Vagina (tissue), 2 donors: ENCODE results near the gene HOXB4. TPM values are rescaled to one million over a fixed set of nuclear protein-coding genes. Genes with fewer than 3 reads are reported as not detected.
A peak's percentile ranks its signal among the peaks of the same experiment; 100 is the strongest.

Source experiments
- DNase-seq, 2 donors: peaks; one replicate each; pipeline ENCODE4 v3.0.0-alpha.2; 2017; ENCODE audit errors: extremely low spot score in 2 of 2
- H3K27ac ChIP-seq: fragments of 200-600 bp; sonication (generic); one replicate; pipeline ENCODE4 v1.5.1; 2019
- H3K27me3 ChIP-seq: fragments of 200-600 bp; sonication (generic); one replicate; pipeline ENCODE4 v1.5.1; 2019
- H3K36me3 ChIP-seq, 2 donors: fragments of 200-600 bp; sonication (generic); one replicate each; pipeline ENCODE4 v1.5.1; 2017 to 2019
- H3K4me1 ChIP-seq: fragments of 200-600 bp; sonication (generic); one replicate; pipeline ENCODE4 v1.5.1; 2019
- H3K4me3 ChIP-seq, 2 donors: fragments of 200-600 bp; sonication (generic); 1 replicate in 1 of 2; 2 replicates in 1 of 2; pipeline ENCODE4 v1.5.1; 2016 to 2019
- H3K9me3 ChIP-seq: fragments of 200-600 bp; sonication (generic); one replicate; pipeline ENCODE4 v1.5.1; 2019
- POLR2A ChIP-seq, 2 donors: fragments of 450-650 bp; IDR thresholded peaks; one replicate each; pipeline ENCODE4 v1.6.1; 2017; ENCODE audit warnings: antibody characterized with exemption in 2 of 2, mild to moderate bottlenecking in 2 of 2, moderate library complexity in 2 of 2
- POLR2AphosphoS5 ChIP-seq, 2 donors: sonication (generic); formaldehyde crosslinking; IDR thresholded peaks; one replicate each; pipeline ENCODE4 v1.9.0; 2017; ENCODE audit warnings: antibody characterized with exemption in 2 of 2, mild to moderate bottlenecking in 2 of 2, low read depth in 1 of 2; ENCODE audit not compliant: insufficient read depth in 1 of 2
- intact Hi-C: fragments of 100-400 bp; cut with DNase I; formaldehyde crosslinking; loops from one replicate; pipeline ENCODE4 v1.15.1; 2023
- total RNA-seq: library from RNA; depleted of rRNA; stranded (reverse); fragments of >200 nt; gene quantifications from one replicate; pipeline ENCODE4 v1.2.3, GENCODE V29; 2016
- TF ChIP-seq, protein P1 (sequence below), 3 experiments: fragments of 450-650 bp in 2 of 3; fragments of 200-600 bp in 1 of 3; sonication (generic) in 1 of 3; IDR thresholded peaks; one replicate each; pipeline ENCODE4 v1.5.1; 2017 to 2019; ENCODE audit warnings: antibody characterized with exemption in 3 of 3, mild to moderate bottlenecking in 2 of 3, moderate library complexity in 2 of 3

HOXB4 gene
- total RNA-seq, 1 donor from 2014 or later = 1.5 TPM

DNA sequence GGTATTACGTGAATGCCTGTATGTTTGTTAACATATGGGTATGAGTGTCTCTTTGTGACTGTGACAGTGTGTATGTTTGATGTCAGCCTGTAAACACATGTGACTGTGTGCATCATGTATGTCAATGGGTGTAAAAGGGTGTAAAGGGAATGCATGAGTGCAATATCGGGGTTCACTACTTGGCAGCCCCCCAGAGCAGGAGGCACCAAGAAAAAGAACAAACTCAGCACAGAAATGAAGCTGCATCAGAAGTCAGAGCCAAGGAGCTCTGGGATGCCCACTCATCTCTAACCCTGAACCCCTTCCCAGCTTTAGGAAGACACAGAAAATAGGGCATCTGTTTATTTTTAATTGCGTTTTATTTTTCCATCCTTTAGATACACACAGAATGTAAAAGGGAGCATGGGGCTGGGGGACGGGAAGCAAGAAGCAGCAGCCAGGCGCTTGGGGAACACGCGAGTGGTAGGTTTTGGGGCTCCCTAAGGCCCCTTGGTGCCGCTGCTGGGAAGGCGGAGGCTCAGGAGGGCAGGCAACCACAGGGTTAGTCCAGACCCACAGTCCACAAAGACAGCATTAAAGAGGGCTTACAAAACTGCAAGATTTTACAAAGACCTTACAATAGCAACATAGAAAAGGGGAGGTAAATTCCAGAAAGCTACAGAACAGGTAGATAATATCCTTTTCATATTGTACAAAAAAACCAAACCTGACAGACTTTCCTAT is 28.9 kb upstream of the HOXB4 start:
- no peaks in the 10 kb centered on the region for H3K27me3 ChIP-seq
- TF ChIP-seq, protein P1, sequence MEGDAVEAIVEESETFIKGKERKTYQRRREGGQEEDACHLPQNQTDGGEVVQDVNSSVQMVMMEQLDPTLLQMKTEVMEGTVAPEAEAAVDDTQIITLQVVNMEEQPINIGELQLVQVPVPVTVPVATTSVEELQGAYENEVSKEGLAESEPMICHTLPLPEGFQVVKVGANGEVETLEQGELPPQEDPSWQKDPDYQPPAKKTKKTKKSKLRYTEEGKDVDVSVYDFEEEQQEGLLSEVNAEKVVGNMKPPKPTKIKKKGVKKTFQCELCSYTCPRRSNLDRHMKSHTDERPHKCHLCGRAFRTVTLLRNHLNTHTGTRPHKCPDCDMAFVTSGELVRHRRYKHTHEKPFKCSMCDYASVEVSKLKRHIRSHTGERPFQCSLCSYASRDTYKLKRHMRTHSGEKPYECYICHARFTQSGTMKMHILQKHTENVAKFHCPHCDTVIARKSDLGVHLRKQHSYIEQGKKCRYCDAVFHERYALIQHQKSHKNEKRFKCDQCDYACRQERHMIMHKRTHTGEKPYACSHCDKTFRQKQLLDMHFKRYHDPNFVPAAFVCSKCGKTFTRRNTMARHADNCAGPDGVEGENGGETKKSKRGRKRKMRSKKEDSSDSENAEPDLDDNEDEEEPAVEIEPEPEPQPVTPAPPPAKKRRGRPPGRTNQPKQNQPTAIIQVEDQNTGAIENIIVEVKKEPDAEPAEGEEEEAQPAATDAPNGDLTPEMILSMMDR (IDR thresholded peaks at IDR 0.05) = no peak
- TF ChIP-seq POLR2AphosphoS5 (IDR thresholded peaks at IDR 0.05; ENCODE audit: insufficient read depth in 1 of 2, low read depth in 1 of 2) (no peak), POLR2A (IDR thresholded peaks at IDR 0.05) (no peak)
- H3K4me1 ChIP-seq = peaks cover 27% of the 10 kb centered on the region
- no peaks in the 10 kb centered on the region for H3K9me3 ChIP-seq
- no peak for DNase-seq
- no peak overlapping the region for H3K27ac ChIP-seq
- intact Hi-C loops = no loop called here
- H3K4me3 ChIP-seq = no peak overlapping the region
- H3K36me3 ChIP-seq = no peaks in the 10 kb centered on the region

DNA sequence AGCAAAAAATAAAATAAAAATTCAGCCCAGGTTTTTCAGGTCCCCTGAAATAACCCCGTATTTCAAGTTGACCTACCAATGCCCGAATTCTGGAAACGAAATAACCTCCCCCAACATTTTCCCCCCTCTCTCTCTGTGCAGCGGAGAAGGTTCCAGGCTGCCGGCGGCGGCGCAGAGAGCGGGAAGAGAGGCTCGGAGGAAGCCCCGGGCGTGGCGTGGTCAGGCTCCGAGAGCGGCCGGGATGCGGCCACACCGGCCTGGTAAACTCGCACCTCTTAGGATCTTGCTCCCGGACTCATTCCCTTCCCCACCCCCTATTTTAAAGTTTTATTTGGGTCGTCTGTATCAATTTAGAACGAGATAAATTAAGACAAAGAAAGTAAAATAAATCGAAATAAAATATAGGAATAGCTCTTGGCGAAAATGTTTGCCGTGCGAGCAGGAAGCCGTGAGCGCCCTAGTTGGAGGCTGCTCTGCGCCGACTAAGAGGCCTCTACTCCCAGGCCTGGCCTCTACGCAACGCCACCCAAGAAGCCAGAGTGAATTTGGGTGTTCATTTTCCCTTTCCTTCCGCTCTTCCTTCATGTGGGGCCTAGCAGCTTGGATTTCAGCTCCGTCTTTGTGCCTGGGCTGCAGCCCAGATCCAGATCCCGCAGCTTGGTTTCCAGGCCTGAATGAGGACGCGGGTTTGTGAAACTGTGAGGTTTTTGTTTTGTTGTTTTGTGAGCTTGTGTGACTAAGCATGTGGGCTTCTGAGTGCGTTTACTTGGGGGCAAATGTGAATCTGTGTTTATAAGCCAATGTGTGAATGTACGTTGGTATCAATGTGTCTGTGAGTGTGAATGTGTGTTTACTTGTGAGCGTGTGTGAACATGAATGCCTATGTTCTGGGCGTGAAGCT is 28.1 kb upstream of the HOXB4 start:
- Histone ChIP-seq H3K27me3 (no peaks in the 10 kb centered on the region), H3K36me3 (no peaks in the 10 kb centered on the region), H3K4me1 (peaks cover 26% of the 10 kb centered on the region), H3K9me3 (no peaks in the 10 kb centered on the region), H3K4me3 (no peak overlapping the region), H3K27ac (no peak overlapping the region)
- TF ChIP-seq POLR2AphosphoS5 (IDR thresholded peaks at IDR 0.05; ENCODE audit: insufficient read depth in 1 of 2, low read depth in 1 of 2) = no peak
- no peak for TF ChIP-seq POLR2A (IDR thresholded peaks at IDR 0.05)
- TF ChIP-seq, protein P1 (IDR thresholded peaks at IDR 0.05) = no peak
- no peak for DNase-seq
- intact Hi-C loops = no loop called here

DNA sequence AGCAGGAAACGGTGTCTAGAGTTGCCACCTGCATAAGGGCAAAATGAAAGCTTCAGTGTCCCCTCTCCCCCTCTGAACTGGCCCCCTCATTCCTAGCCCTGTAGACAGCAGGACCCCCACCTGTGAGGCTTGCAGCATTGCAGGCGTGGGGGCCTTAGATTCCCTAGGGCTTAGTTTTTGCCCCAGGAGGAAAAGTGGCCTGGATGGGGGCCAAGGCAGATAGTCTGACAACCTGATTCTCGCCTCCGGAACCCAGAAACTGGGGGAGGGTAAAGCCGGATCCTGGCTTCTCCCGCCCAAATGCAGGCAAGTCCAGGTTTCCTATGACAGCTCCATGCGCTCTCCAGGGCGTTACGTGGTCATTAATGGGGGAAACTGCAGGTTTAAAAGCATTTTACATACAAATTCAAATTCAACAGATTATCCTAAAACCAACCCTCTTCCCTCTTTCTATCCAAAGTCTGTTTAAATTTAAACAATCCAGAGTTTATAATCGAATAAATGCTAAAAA is 27.3 kb upstream of the HOXB4 start:
- DNase-seq = no peak
- no peaks in the 10 kb centered on the region for H3K36me3 ChIP-seq
- no peak for TF ChIP-seq POLR2A (IDR thresholded peaks at IDR 0.05)
- TF ChIP-seq POLR2AphosphoS5 (IDR thresholded peaks at IDR 0.05; ENCODE audit: insufficient read depth in 1 of 2, low read depth in 1 of 2) = no peak
- TF ChIP-seq, protein P1 (IDR thresholded peaks at IDR 0.05) = no peak
- H3K4me1 ChIP-seq = peaks cover 18% of the 10 kb centered on the region
- intact Hi-C loops = no loop called here
- H3K9me3 ChIP-seq = no peaks in the 10 kb centered on the region
- H3K27ac ChIP-seq = no peak overlapping the region
- H3K4me3 ChIP-seq = peak overlapping the region in 1 of 2 donors; percentile 39
- H3K27me3 ChIP-seq = no peaks in the 10 kb centered on the region

DNA sequence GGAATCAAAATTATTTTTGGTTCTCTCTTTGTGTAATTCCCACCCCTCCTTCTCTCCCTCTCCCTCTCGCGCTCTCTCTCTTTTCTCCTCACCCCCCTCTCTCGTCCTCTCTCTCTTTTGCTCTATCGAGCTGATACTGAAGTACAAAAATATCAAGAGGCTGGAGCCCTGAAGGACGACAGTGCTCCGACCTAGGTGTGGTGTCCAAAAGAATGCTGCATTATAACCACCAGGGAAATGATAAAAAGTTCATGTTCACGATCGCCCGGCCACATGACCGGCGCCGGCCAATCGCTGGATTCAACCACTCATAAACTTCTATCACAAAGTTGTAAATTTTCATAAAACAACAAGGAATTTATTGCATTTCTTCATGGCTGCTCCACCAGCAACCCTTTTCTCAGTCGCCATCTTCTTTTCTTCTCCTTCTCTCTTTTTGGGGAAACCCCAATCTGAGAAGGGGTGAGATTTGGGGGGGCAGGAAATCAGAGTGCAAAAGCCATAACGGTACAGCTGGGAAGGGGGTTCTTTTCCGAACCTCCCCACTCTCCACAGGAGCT is 26.7 kb upstream of the HOXB4 start, which contains the start of gene HOXB6:
HOXB6 (minus strand) TSS at position 217 of the 560 bp plus-strand sequence. CDS start 6,836 bp downstream, outside the sequence.
- TF ChIP-seq POLR2A (IDR thresholded peaks at IDR 0.05) (no peak), POLR2AphosphoS5 (IDR thresholded peaks at IDR 0.05; ENCODE audit: insufficient read depth in 1 of 2, low read depth in 1 of 2) (no peak)
- TF ChIP-seq, protein P1 (IDR thresholded peaks at IDR 0.05) = no peak
- H3K4me1 ChIP-seq = peaks cover 13% of the 10 kb centered on the region
- H3K9me3 ChIP-seq = no peaks in the 10 kb centered on the region
- intact Hi-C loops = no loop called here
- H3K36me3 ChIP-seq = no peaks in the 10 kb centered on the region
- DNase-seq = no peak
- H3K27me3 ChIP-seq = no peaks in the 10 kb centered on the region
- H3K27ac ChIP-seq = peak within 1 kb of the TSS; percentile 67
- H3K4me3 ChIP-seq = peak within 1 kb of the TSS; percentile 39 to 41
